Cardiac septum (tissue), 1 donor: ENCODE measurements around the gene XYLT1. TPM values are rescaled to one million over a fixed set of nuclear protein-coding genes. Genes with fewer than 3 reads are reported as not detected.

Source experiments
- DNase-seq: peaks from one replicate; pipeline ENCODE4 v3.0.0-alpha.2; 2020; ENCODE audit warnings: low spot score
- intact Hi-C: fragments of 100-400 bp; cut with DNase I; formaldehyde crosslinking; loops from one replicate; pipeline ENCODE4 v1.14.0; 2022
- total RNA-seq: library from RNA; stranded (reverse); fragmentation: NEBNext Ultra II Directional; extraction: Animal tissue kit (Norgen Biotek cat#: 25700); gene quantifications from one replicate; pipeline ENCODE4 v1.2.1, GENCODE V29; 2021
- donor health status: DM: no; HTN: no; CAD: no.

XYLT1 gene
- total RNA-seq, 1 donor from 2014 or later, result 2.9 TPM

DNA sequence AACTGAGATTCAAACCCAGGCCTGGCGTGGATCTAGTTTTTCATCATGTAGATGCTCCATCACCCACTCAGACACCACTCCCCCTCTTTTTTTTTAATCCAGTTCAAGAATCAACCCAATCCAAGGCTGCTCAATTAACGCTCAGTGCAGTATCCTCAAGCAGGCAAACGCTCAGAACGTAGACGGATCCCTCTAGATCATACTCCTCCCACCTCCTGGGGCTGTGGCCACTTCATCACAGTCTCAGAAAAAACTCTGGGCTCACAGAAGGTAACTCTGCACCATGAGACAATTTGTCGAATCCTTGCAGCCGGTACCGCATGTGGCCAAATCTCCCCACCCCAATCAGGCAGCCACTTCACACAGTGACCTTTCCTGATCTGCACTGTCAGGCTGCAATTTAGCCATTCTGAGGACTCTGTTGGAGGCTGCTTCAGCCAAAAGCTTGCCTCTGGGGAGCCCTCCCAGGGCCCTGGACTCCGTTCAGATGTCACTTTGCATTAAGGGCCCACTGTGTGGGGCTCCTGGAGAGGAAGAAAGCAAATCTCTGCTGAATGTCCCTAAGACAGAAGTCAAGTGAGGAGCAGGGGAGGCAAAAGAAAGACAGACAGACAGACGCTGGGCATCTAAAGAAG lies 183.5 kb downstream of the XYLT1 start:
- no peak for DNase-seq
- intact Hi-C loops, result no loop called here

GRCh38 chr16:17286443-17286842 lies 184.3 kb downstream of the XYLT1 start:
- intact Hi-C loops, result no loop called here
- DNase-seq, result no peak

DNA sequence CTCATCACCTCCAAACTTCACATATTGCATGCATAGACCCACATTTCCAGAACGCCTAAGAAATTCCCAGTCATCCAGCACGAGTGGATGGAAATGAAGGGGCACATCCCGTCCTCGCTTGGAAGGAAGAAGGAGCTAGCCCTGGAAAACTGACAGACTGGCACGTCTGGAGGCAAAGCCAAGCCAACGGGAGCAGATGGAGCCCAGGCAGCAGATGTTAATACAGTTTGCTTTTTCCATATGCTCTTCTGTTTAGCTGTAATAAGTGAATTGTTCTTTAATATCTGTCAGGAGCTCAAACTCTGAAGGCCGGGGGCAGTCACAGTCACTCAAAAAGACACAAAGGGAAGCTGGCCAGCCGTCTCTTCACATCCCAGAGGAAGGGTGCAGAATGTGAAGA lies 187.7 kb downstream of the XYLT1 start:
- no peak for DNase-seq
- intact Hi-C loops, result no loop called here

DNA sequence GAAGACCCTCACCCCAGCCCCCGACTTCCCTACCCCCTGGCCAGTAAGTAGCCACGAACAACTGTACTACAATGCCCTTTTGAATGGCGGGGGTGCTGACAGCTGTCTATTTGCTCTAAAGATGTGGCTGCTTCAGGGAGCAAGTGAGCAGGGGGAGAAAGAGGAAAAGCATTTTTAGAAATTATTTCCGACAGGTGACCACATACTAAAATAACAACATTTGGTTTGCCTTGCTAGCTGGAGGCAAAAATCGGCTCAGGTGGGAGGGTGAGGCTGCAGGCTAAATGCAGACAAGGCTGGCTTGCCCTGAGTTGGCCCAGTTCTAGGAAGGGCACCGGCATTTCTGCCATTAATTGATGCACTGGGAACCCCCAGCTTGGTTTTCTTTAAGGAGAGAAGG lies 188.5 kb downstream of the XYLT1 start:
- DNase-seq, result no peak
- intact Hi-C loops, result no loop called here

DNA sequence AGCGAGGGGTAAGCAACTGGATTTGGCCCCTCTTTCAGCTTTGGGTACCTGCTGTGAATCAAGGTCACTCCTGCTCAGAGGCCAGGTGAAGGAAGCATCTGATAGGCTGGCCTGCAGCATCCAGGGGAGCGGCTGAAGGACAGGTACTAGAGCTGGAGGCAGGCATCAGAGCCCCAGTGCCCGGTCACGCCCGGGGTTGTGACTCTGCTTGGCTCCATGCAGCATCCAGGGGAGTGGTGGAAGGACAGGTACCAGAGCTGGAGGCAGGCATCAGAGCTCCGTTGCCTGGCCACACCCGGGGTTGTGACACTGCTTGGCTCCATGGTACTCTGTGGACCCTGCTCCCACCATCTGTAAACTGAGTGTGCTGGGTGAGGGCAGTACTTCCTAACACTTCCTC lies 189.7 kb downstream of the XYLT1 start:
- DNase-seq, result no peak
- intact Hi-C loops, result no loop called here

- intact Hi-C loops, result loop anchor here (5.0 kb wide), 2 partner anchors 138 to 188 kb away; no protein-coding TSS in a partner anchor
- DNase-seq, result no peak
Observed at GRCh38 chr16:17278988-17279387, 191.8 kb downstream of the XYLT1 start.

DNA sequence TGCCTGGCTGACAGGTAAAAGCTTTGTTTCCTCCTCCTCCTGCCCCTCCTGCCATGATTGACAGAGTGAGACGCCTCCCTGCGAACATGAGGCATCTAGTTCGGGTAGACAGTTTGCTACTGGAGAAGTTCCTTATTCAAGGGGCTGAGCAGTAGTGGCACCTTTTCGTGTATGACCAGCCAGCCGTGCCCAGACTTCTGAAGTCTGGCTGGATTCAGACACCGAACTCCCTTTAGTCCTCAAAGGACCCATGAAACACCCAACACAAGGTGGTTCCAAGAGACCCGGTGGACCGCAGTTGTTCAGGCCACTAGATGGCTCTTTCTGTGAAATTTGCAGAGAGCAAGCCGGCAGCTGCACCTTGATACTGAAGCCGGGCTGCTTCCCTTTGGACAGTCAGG lies 192.8 kb downstream of the XYLT1 start:
- intact Hi-C loops, result loop anchor here (5.0 kb wide), 2 partner anchors 139 to 189 kb away; no protein-coding TSS in a partner anchor
- DNase-seq, result no peak

DNA sequence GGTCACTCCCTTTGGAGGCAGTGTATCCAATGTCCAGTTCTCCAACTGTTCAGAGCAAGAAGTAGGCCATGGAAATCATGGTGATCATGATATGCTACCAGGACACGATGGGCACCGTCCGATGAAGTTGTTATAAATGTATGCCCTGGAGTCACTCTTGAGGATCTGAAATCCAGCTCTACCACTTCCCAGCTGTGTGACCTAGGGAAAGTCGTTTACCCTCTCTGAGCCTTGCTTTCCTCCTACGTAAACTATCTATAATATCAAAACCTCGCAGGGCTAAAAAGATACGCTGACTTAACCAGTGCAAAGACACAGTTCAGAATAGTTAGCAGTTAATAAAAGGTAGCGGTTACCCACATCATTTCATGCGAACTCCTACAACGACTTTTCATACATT lies 194.2 kb downstream of the XYLT1 start:
- intact Hi-C loops, result loop anchor here (5.0 kb wide), 2 partner anchors 141 to 191 kb away; no protein-coding TSS in a partner anchor
- no peak for DNase-seq

DNA sequence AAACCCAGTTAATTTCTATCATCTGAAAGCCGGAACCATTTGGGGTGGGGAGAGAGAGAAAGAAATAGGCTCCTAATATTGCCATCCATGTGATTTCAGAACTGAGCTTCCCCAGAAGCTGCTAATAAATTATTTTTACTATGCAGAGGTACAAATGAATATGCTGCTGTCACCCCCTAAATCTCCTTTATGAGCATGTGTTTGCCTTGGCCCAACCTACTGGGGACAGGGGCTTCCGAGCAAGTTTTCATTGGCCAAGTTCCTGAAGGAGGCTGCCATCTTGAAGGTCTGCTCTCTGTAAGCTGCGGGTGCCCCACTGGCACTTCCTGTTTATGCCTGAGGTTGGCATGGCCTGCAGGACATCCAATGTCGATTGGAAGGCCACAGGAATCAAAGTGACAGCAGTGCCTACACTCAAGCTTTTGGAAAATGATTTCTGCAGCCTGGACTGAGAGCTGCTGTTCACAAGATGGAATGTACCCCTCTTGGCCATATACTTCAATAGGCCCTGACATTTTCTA lies 194.7 kb downstream of the XYLT1 start:
- intact Hi-C loops, result loop anchor here (5.0 kb wide), 2 partner anchors 141 to 191 kb away; no protein-coding TSS in a partner anchor

GRCh38 chr16:17275076-17276009 lies 195.4 kb downstream of the XYLT1 start:
- intact Hi-C loops, result loop anchor here (5.0 kb wide), 2 partner anchors 142 to 192 kb away; no protein-coding TSS in a partner anchor
- DNase-seq, result no peak

More for the DNA sequence above, 194.7 kb downstream of the XYLT1 start:
- DNase-seq, result no peak

GRCh38 chr16:17273142-17273561 lies 197.6 kb downstream of the XYLT1 start:
- no peak for DNase-seq
- intact Hi-C loops, result no loop called here

DNA sequence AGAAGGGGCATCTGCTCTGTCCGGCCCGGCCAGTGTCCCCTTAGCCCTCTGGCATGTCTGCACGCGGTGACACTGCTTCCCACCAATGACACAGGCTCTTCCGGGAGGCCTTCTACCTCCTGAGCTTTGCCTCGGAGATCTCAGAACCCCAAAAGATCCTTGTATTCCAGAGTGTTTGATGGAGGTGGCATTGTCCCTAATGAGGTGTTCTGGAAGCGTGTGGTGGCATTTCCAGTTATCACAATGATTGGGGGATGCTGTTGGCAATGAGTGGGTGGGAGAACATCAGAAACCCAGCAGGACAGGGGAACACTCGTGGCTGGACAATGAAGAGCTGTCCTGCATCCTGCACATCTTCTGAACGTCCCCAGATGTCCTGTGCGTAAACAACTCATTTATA lies 198.0 kb downstream of the XYLT1 start:
- intact Hi-C loops, result no loop called here
- DNase-seq, result no peak

GRCh38 chr16:17271687-17272086 lies 199.1 kb downstream of the XYLT1 start:
- intact Hi-C loops, result no loop called here
- DNase-seq, result no peak

GRCh38 chr16:17270683-17271109 lies 200.1 kb downstream of the XYLT1 start:
- DNase-seq, result no peak
- intact Hi-C loops, result no loop called here

DNA sequence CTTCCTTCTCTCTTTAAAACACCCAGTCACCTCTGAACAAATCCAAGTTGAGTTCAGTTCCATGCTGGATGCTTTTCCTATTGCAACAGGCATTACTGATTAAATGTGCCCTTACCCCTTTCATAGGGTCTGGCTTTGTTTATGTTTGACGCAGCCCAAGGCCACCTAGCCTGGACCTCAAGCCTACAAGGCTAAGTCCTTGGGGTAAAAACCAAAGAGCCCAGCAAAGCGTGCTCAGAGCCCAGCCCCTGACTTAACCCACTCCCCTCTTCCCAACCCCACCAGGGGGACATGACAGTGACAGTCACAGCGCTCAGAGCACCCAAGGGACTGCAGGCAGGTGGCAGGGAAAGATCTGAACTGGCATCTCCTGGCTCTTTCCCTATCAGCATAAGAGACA lies 200.6 kb downstream of the XYLT1 start:
- no peak for DNase-seq
- intact Hi-C loops, result no loop called here

DNA sequence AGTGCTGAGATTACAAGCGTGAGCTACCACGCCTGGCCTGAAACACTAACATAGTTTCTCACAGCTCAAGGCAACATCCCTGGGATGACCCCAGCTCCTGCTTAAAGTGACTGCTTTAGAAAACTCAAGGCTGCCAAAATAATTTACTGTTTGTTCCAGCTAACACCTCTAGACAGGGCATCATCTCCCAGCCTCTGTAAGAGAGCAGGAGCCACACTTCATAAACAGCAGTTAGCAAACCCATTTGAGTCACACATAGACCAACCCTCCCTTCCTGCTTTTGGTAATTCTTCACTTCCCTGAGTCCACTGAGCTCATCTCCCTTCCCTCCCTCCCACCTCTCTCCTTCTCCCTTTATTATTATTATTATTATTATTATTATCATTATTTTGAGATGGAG lies 201.3 kb downstream of the XYLT1 start:
- intact Hi-C loops, result no loop called here
- no peak for DNase-seq

DNA sequence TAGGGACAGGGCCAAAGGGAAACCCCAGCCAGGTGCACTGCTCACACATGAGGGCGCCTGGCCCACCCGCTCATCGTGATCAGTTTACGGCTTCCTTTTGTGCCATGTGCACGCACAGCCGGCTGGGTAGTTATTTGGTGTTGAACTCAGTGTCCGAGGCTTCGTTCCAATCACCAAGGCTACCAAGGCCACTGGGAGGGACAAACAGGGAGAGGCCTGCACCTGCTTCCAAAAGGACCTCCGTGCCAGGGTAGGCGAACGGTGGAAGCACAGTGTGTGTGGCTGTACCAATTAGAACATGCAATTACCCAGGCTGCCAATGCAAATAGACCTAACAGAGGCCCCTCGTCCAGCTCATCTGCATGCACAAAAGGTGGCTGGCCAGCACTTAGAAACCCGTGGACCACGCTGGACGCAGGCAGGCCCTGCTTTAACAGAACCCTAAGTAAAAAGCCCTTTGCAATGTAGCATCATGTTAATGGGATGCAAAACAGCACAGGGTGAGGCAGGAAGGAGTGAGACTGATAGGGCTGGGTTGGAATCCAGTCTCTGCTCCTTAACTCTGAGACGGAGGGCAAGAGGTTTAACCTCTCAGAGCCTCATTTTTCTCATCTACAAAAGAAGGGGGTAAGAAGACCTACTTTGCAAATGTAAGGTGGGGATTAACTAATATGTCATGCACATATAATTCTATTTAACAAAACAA lies 204.0 kb downstream of the XYLT1 start:
- intact Hi-C loops, result no loop called here
- DNase-seq, result no peak

GRCh38 chr16:17265154-17265553 lies 205.6 kb downstream of the XYLT1 start:
- intact Hi-C loops, result no loop called here
- no peak for DNase-seq

- DNase-seq, result no peak
- intact Hi-C loops, result no loop called here
Observed at GRCh38 chr16:17261197-17261858, 209.4 kb downstream of the XYLT1 start.
